Metanephros (tissue), 1 donor: ENCODE measurements around the gene TNFRSF21. TPM values are rescaled to one million over a fixed set of nuclear protein-coding genes. Genes with fewer than 3 reads are reported as not detected.

ENCODE experiments used
- total RNA-seq: library from RNA; depleted of rRNA; stranded (reverse); fragments of >200 nt; gene quantifications from one replicate; pipeline ENCODE4 v1.2.3, GENCODE V29; 2014

TNFRSF21 gene, protein sequence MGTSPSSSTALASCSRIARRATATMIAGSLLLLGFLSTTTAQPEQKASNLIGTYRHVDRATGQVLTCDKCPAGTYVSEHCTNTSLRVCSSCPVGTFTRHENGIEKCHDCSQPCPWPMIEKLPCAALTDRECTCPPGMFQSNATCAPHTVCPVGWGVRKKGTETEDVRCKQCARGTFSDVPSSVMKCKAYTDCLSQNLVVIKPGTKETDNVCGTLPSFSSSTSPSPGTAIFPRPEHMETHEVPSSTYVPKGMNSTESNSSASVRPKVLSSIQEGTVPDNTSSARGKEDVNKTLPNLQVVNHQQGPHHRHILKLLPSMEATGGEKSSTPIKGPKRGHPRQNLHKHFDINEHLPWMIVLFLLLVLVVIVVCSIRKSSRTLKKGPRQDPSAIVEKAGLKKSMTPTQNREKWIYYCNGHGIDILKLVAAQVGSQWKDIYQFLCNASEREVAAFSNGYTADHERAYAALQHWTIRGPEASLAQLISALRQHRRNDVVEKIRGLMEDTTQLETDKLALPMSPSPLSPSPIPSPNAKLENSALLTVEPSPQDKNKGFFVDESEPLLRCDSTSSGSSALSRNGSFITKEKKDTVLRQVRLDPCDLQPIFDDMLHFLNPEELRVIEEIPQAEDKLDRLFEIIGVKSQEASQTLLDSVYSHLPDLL
- total RNA-seq, result 25.0 TPM

DNA sequence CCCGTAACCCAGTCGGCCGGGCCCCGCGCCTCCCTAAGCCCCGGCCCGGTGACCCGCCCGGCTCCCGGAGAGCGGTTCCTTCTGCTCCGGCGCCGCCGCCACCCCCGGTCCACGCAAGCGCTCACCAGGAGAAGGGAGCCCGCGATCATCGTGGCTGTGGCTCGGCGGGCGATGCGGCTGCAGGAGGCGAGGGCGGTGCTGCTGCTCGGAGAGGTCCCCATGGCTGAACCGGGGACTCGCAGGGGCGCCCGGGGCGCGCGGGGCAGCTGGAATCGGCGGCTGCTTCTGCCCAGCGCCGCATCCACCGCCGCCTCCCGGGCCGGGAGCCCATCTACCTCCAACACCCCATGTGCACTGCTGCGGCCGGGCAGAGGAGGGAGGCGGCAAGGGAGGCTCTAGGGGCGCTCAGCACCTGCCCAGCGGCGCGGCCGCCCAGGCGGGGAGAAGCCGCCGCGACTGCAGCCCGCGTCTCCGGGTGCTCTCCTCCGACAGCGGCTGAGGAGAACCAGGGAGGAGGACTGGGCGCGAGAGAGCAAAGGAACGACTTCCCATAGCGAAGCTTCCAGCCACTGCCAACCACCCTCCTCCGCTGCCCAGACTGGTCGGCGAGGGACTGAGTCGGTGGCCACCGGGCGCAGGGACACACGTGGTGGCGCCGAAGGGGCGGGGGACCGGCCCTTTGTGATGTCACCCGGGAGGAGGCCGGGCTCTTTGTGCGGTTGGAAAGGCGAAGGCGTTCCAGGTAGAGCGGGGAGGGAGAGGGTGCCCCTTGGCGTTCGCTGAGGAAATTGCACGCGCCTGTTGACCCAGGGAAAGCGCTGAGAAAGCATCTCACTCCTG, at the start of gene TNFRSF21:
Gene TNFRSF21, minus strand, starts transcription at position 615 of the 840 bp plus-strand sequence. Its CDS starts 394 bp downstream, at position 221.

Other genes starting within 250 kb of the TNFRSF21 start
- 44.4 TPM for gene CD2AP, start 167.9 kb upstream of the TNFRSF21 start, total RNA-seq